BLaER1 treated with 17β-estradiol and CSF1 and Interleukin-3, amounts not matched to agents 10 nM and 100 nM (cell line): ENCODE results near the gene ARID5B.

Experiments used
- H3K27ac ChIP-seq, 11 experiments: shearing (Covaris generic); formaldehyde crosslinking; 2 replicates each; pipeline ENCODE4 v1.8.1; 2022
- H3K27me3 ChIP-seq, 11 experiments: shearing (Covaris generic); formaldehyde crosslinking; 2 replicates each; pipeline ENCODE4 v1.8.1; 2022
- H3K36me3 ChIP-seq, 11 experiments: shearing (Covaris generic); formaldehyde crosslinking; 2 replicates each; pipeline ENCODE4 v1.8.1; 2022
- H3K4me1 ChIP-seq, 10 experiments: shearing (Covaris generic); formaldehyde crosslinking; 2 replicates each; pipeline ENCODE4 v1.8.1; 2022
- H3K4me2 ChIP-seq, 11 experiments: shearing (Covaris generic); formaldehyde crosslinking; 2 replicates each; pipeline ENCODE4 v1.8.1; 2022
- H3K4me3 ChIP-seq, 10 experiments: shearing (Covaris generic); formaldehyde crosslinking; 2 replicates each; pipeline ENCODE4 v1.8.1; 2022
- H3K9ac ChIP-seq, 11 experiments: shearing (Covaris generic); formaldehyde crosslinking; 2 replicates each; pipeline ENCODE4 v1.8.1; 2022
- H3K9me3 ChIP-seq, 11 experiments: shearing (Covaris generic); formaldehyde crosslinking; replicated peaks in 1 of 11; 2 replicates each; pipeline ENCODE4 v1.8.1; 2022
- H4K20me1 ChIP-seq, 11 experiments: shearing (Covaris generic); formaldehyde crosslinking; 2 replicates each; pipeline ENCODE4 v1.8.1; 2022
- Cebpa-rat ChIP-seq, 11 experiments: shearing (Covaris generic); IDR thresholded peaks; 2 replicates each; pipeline ENCODE4 v1.8.1; 2022

ARID5B gene

DNA sequence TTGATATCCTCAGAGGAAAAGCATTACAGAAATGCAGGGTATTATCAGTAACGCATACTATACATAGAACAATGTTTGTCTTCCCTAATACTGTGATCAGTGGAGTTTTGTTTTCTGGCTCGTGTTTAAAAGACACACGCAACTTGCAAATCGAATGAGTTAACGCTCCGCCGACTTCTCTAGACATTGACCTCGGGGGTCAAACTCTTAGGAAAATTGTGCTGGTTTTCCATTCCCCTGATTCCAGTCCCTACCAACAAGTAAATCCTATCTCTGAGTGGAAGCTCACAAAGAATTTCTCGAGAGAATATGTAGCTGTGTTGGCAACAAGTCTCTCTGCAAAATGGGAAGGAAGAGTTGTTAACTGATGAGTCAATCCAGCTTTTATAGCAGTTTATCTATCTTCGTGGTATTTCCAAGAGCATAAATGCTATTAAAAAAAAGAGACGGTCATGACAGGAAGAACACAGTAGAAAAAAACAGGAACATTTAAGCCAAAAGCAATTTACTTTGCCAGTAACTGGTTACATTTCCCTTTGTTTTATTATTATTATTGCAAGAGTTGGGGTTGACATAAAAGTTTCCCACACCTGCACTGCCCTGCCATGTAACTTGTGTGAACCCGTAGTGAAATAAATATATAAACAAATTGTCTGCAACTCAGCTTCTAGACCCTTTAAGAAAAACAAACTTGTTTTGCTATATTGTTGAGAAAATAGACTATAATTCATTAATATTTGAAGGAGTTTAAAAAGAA is 144.4 kb downstream of the ARID5B start:
- H3K4me2 ChIP-seq: peak overlapping the region; percentile 44 to 91 (median 70)
- H3K9ac ChIP-seq: peak overlapping the region; percentile 9 to 79 (median 28); a peak in 20 of 22 replicates
- H4K20me1 ChIP-seq: peaks cover 0 to 100% (median 0%) of the 10 kb centered on the region in 11 experiments; a peak in 3 of 22 replicates
- peaks cover 4 to 67% (median 37%) of the 10 kb centered on the region in 11 experiments; a peak in 21 of 22 replicates for H3K36me3 ChIP-seq
- H3K4me3 ChIP-seq: peak overlapping the region in 7 of 10 experiments; percentile 2 to 50 (median 15); a peak in 7 of 20 replicates
- peaks cover 88 to 100% (median 97%) of the 10 kb centered on the region in 10 experiments for H3K4me1 ChIP-seq
- no peaks in the 10 kb centered on the region for H3K27me3 ChIP-seq
- TF ChIP-seq Cebpa-rat (IDR thresholded peaks at IDR 0.05): no peak
- H3K27ac ChIP-seq: peak overlapping the region; percentile 54 to 92 (median 74)
- peaks cover 0 to 26% (median 8%) of the 10 kb centered on the region in 11 experiments; a peak in 10 of 22 replicates for H3K9me3 ChIP-seq

DNA sequence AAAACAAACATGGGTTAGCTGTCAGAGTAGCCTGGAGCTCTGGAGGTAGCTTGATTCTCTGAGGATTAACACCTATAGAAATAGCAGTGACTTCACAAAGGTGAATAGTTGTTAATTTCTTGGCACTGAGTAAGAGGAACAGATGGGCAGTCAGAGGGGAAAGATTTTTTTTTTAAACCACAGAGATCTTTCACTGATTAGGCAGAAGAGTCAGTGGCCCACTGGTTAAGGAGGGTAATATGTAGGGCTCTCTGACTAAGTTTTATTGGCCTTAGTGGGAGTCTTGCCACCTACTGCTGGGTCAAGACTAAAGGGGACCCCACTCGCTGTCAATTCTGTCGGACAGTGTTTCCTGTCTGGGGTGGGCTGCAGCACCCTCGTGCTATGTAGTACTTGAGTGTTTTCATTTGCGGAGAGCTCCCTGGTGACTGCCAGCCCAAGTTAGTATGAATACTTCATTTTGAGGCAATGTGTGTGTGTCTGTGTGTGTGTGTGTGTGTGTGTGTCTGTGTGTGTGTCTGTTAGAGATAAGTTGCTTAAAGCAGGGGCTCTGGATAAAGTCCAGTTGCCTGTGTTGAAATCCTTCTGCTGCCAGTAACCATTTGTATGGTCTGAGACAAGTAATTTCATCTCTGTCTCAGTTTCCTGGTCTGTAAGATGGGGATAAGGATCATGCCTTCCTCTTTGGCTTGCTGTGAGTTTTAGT is 145.2 kb downstream of the ARID5B start:
- Histone ChIP-seq H3K9me3 (peaks cover 0 to 29% (median 8%) of the 10 kb centered on the region in 11 experiments; a peak in 12 of 22 replicates), H3K27me3 (no peaks in the 10 kb centered on the region), H3K27ac (peak overlapping the region; percentile 54 to 92 (median 74)), H3K4me2 (peak overlapping the region; percentile 44 to 91 (median 70)), H3K9ac (peak overlapping the region; percentile 9 to 79 (median 28); a peak in 17 of 22 replicates), H4K20me1 (peaks cover 0 to 99% (median 0%) of the 10 kb centered on the region in 11 experiments; a peak in 3 of 22 replicates), H3K36me3 (peaks cover 11 to 68% (median 40%) of the 10 kb centered on the region in 11 experiments; a peak in 21 of 22 replicates), H3K4me1 (peaks cover 91 to 100% (median 96%) of the 10 kb centered on the region in 10 experiments), H3K4me3 (peak overlapping the region in 2 of 10 experiments; percentile 7 to 15; a peak in 2 of 20 replicates)
- no peak for TF ChIP-seq Cebpa-rat (IDR thresholded peaks at IDR 0.05)

DNA sequence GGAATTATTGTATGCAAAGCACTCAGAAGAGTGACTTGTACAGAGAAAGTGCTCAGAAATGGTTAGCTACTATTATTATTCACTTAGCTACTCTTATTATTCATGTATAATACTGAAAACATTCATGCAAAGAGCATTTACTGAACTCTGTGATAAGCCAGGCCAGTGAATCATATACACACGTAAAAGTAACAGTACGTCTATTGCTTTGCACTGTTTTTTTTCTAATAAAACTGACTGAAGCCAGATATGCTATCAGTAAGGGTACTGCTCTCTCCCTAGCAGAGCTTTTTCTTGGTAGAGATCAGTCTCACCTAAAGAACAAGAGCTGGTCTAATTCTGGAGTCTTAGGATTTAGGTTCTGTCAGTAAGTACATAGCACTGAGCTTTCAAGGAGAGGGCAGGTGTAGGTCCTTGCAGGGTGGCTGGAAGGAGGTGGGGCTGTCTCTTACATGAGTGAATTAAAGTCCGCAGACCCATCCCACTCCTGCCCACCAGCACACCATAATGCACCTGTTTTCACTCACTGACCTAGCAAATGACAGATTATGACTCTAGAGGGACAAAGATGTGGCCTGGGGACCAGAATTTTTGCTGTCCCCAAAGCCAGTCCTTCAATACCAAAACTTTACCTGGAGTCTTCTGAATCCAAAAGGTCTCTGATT is 145.9 kb downstream of the ARID5B start:
- peak overlapping the region; percentile 54 to 92 (median 74); a peak in 21 of 22 replicates for H3K27ac ChIP-seq
- H3K4me2 ChIP-seq: peak overlapping the region; percentile 44 to 91 (median 70)
- TF ChIP-seq Cebpa-rat (IDR thresholded peaks at IDR 0.05): no peak
- no peak overlapping the region; a peak in 1 of 20 replicates for H3K4me3 ChIP-seq
- peaks cover 91 to 100% (median 97%) of the 10 kb centered on the region in 10 experiments for H3K4me1 ChIP-seq
- H4K20me1 ChIP-seq: peaks cover 0 to 92% (median 0%) of the 10 kb centered on the region in 11 experiments; a peak in 3 of 22 replicates
- H3K9me3 ChIP-seq: peaks cover 0 to 32% (median 12%) of the 10 kb centered on the region in 11 experiments; a peak in 15 of 22 replicates
- no peaks in the 10 kb centered on the region for H3K27me3 ChIP-seq
- peaks cover 18 to 72% (median 42%) of the 10 kb centered on the region in 11 experiments for H3K36me3 ChIP-seq
- peak overlapping the region in 6 of 11 experiments; percentile 26 to 79 (median 76); a peak in 9 of 22 replicates for H3K9ac ChIP-seq

DNA sequence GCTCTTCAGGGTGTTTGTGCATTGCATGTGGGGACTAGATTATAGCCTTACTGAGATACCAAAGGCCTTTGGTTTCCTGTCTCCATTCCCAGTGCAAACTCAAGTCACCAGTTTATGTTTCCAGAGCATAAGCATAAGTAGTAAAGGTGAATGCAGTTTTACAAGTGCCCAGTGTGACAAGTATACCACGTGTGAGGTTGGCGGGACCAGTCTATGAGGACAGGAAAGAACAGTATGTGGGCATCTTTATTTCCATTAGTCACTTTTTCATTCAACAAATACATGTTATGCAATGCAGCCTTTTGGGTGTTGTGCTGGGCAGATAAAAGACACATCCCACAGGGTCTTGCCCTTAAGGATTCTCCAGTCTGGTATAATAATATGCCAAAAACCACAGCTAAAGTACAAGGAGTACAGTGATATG is 146.5 kb downstream of the ARID5B start:
- Histone ChIP-seq H4K20me1 (peaks cover 0 to 87% (median 0%) of the 10 kb centered on the region in 11 experiments; a peak in 3 of 22 replicates), H3K4me3 (no peak overlapping the region), H3K4me1 (peaks cover 91 to 100% (median 97%) of the 10 kb centered on the region in 10 experiments), H3K36me3 (peaks cover 24 to 72% (median 42%) of the 10 kb centered on the region in 11 experiments), H3K27me3 (no peaks in the 10 kb centered on the region), H3K27ac (peak overlapping the region; percentile 54 to 92 (median 73); a peak in 20 of 22 replicates), H3K9ac (peak overlapping the region in 8 of 11 experiments; percentile 4 to 83 (median 59); a peak in 9 of 22 replicates), H3K4me2 (peak overlapping the region; percentile 44 to 91 (median 70)), H3K9me3 (peaks cover 0 to 32% (median 17%) of the 10 kb centered on the region in 11 experiments; a peak in 15 of 22 replicates)
- TF ChIP-seq Cebpa-rat (IDR thresholded peaks at IDR 0.05): no peak

DNA sequence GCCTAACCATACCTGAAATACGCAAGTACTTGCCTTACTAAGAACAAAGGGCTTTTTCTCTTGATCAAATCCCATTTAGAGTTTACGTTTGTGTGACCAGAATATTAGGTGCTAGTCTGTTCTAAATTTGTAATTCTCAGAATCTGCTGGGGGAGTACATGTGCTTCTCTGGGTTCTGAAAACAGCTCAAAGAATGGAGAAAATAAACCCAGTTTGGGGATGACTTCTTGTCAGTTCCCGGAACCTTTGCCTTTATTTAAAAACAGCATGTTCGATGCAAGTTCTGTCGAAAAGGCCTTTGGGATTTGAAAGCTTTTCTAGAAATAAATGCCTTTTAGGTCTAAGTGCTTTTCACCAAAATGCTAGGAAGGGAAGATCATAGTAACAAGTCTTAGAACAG is 147.0 kb downstream of the ARID5B start:
- Histone ChIP-seq H4K20me1 (peaks cover 0 to 86% (median 0%) of the 10 kb centered on the region in 11 experiments; a peak in 3 of 22 replicates), H3K36me3 (peaks cover 29 to 72% (median 44%) of the 10 kb centered on the region in 11 experiments), H3K4me3 (no peak overlapping the region), H3K27ac (peak overlapping the region; percentile 54 to 92 (median 73)), H3K9me3 (peaks cover 0 to 36% (median 19%) of the 10 kb centered on the region in 11 experiments; a peak in 15 of 22 replicates), H3K4me2 (peak overlapping the region; percentile 44 to 91 (median 70)), H3K9ac (peak overlapping the region in 10 of 11 experiments; percentile 4 to 83 (median 50); a peak in 12 of 22 replicates), H3K27me3 (no peaks in the 10 kb centered on the region), H3K4me1 (peaks cover 91 to 100% (median 97%) of the 10 kb centered on the region in 10 experiments)
- no peak for TF ChIP-seq Cebpa-rat (IDR thresholded peaks at IDR 0.05)

DNA sequence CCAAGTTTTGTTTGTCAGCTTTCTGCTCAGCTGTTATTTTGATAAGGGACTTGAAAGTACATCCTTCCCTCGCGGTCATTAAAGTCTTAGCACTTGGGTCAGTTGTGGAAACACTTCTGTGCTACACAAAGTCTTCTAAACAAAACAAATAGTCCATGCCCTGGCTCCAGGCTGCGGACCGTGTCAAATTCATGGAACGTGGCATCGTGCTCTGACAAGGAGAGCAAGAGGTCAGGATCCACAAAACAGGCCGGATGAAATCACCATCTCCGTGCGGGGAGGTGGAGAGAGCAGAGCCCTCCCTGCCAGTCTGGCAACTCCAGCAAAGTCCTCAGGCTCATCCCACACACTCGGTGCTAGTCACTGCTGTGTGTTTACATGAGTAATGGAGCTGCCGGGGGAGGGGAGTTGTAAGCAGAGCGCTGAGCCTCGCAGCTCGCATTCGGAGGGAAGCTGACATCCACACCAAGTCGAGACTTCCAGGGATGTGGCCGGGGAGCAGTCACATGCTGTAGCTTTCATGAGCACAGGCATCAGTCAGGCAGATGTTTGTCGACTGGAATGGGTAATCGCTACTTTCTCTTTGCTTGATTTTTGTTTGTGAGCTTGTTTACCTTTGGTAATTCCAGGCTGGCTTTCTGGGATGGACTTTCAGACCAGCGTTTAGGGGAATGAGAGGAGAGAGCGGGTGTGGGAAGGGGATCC is 147.6 kb downstream of the ARID5B start:
- Histone ChIP-seq H4K20me1 (peaks cover 0 to 82% (median 0%) of the 10 kb centered on the region in 11 experiments; a peak in 3 of 22 replicates), H3K27ac (peak overlapping the region; percentile 54 to 92 (median 73)), H3K27me3 (no peaks in the 10 kb centered on the region), H3K9me3 (peaks cover 0 to 37% (median 19%) of the 10 kb centered on the region in 11 experiments; a peak in 15 of 22 replicates), H3K9ac (peak overlapping the region; percentile 12 to 83 (median 47); a peak in 18 of 22 replicates), H3K4me2 (peak overlapping the region; percentile 44 to 91 (median 70)), H3K36me3 (peaks cover 35 to 73% (median 48%) of the 10 kb centered on the region in 11 experiments), H3K4me3 (peak overlapping the region in 3 of 10 experiments; percentile 33 to 48 (median 36); a peak in 6 of 20 replicates), H3K4me1 (peaks cover 91 to 100% (median 97%) of the 10 kb centered on the region in 10 experiments)
- TF ChIP-seq Cebpa-rat (IDR thresholded peaks at IDR 0.05): no peak

DNA sequence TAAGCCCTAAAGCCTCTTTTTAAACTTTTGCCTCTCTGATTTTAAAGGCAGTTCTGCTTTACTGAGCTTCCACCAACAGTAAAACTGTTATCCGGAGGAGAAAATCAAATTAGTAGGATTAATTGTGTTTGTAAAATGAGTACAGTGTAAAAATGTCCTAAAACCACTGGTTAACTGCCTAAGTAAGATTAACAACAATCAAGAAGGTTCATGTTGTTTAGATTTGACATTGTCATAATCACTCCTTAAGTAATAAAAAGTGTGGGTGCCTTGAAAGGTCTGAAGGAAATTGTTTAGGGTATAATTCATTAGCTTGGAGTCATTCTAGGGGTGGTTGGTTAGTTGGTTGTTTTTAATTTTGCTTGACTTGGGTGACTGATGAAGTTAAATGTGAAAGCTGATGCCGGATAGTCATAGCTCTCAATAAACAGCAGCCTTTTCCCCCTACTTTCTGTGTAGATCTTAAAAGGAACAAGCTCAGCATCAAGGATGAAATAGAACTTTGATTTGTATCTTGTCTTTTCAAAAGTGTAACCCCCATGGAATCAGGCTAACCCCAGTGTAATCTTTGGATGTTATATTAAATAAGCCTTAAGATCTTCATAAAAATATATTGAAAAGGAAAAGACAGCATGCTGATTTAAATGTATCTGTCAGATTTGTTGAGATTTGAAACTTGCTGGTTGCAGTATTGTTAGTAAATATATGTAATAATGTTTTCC is 148.3 kb downstream of the ARID5B start:
- Histone ChIP-seq H3K27ac (peak overlapping the region; percentile 54 to 92 (median 73)), H3K9me3 (peaks cover 0 to 37% (median 19%) of the 10 kb centered on the region in 11 experiments; a peak in 15 of 22 replicates), H3K36me3 (peaks cover 42 to 80% (median 56%) of the 10 kb centered on the region in 11 experiments), H3K4me3 (peak overlapping the region in 3 of 10 experiments; percentile 33 to 48 (median 36); a peak in 6 of 20 replicates), H3K4me2 (peak overlapping the region; percentile 44 to 91 (median 70); a peak in 21 of 22 replicates), H3K4me1 (peaks cover 91 to 100% (median 97%) of the 10 kb centered on the region in 10 experiments), H3K27me3 (no peaks in the 10 kb centered on the region), H4K20me1 (peaks cover 0 to 82% (median 0%) of the 10 kb centered on the region in 11 experiments; a peak in 2 of 22 replicates), H3K9ac (peak overlapping the region; percentile 12 to 83 (median 47); a peak in 18 of 22 replicates)
- no peak for TF ChIP-seq Cebpa-rat (IDR thresholded peaks at IDR 0.05)
